ENCODE data around the gene YTHDF1. TPM values are rescaled to one million over a fixed set of nuclear protein-coding genes. Genes with fewer than 3 reads are reported as not detected.
A peak's percentile ranks its signal among the peaks of the same experiment; 100 is the strongest.

Gene YTHDF1
- total and polyA plus RNA-seq, 2 of the 4 experiments (the other 2 are of a cell fraction): 10.9 to 22.6 TPM

- Histone ChIP-seq H3K4ac (ENCODE audit: low read depth, low read length) (no peak overlapping the region), H3K18ac (ENCODE audit: low read depth, low read length) (no peak overlapping the region), H3K4me2 (ENCODE audit: low read depth, low read length) (no peak overlapping the region), H4K8ac (ENCODE audit: low read depth in 2 of 2, low read length in 2 of 2) (no peak overlapping the region), H3K56ac (ENCODE audit: extremely low read depth, insufficient read depth, low read length) (no peak overlapping the region), H3K36me3 (ENCODE audit: control insufficient read depth, insufficient read depth, low read length) (no peaks in the 10 kb centered on the region), H3K14ac (replicated peaks; ENCODE audit: low read depth, low read length) (no peak overlapping the region), H2BK15ac (ENCODE audit: low read depth, low read length) (no peak overlapping the region), H2BK120ac (ENCODE audit: low read depth, low read length) (no peak overlapping the region), H3K27ac (ENCODE audit: insufficient read depth, low read length) (no peak overlapping the region), H3K27me3 (ENCODE audit: control insufficient read depth, insufficient read depth, low read length) (peaks cover 83% of the 10 kb centered on the region), H3K23ac (ENCODE audit: low read depth, low read length) (no peak overlapping the region), H3K4me1 (ENCODE audit: control insufficient read depth, insufficient read depth, low read length) (no peaks in the 10 kb centered on the region; the same call in 1 of the 2 replicates), H2BK20ac (ENCODE audit: low read depth, low read length) (no peak overlapping the region), H3K79me1 (ENCODE audit: low read depth in 1 of 2, low read length in 2 of 2) (no peaks in the 10 kb centered on the region), H2AFZ (replicated peaks; ENCODE audit: low read length, poor library complexity) (no peak overlapping the region), H2AK9ac (replicated peaks; ENCODE audit: low read depth, low read length, poor library complexity) (peak overlapping the region; percentile 78), H3K9me1 (ENCODE audit: insufficient read depth, low read length) (no peaks in the 10 kb centered on the region), H3K4me3 (ENCODE audit: insufficient read depth, low read depth, low read length) (no peak overlapping the region), H3K9me3 (ENCODE audit: control insufficient read depth, insufficient read depth, low read length) (peaks cover 2% of the 10 kb centered on the region; the same call in 1 of the 2 replicates), H2BK5ac (ENCODE audit: low read depth, low read length, poor library complexity, severe bottlenecking) (no peak overlapping the region), H3K9ac (ENCODE audit: low read depth, low read length) (no peak overlapping the region), H2AK5ac (ENCODE audit: low read depth, low read length) (no peak overlapping the region), H4K91ac (ENCODE audit: insufficient read depth, low read depth, low read length) (no peak overlapping the region), H4K5ac (ENCODE audit: low read depth, low read length) (no peak overlapping the region), H4K20me1 (ENCODE audit: insufficient read depth, low read length) (no peaks in the 10 kb centered on the region; the same call in 1 of the 2 replicates)
- no TSS peak for BruUV-seq (replicated peaks)
- CTCF ChIA-PET: no interaction called here
- no peak for TF ChIP-seq CEBPB (IDR thresholded peaks at IDR 0.05; ENCODE audit: low read depth, low read length)
- no peak for TF ChIP-seq FOS (IDR thresholded peaks at IDR 0.05; ENCODE audit: low read depth, low read length)
- TF ChIP-seq RFX5 (IDR thresholded peaks at IDR 0.05; ENCODE audit: low read depth, low read length): no peak
- TF ChIP-seq, protein P1, sequence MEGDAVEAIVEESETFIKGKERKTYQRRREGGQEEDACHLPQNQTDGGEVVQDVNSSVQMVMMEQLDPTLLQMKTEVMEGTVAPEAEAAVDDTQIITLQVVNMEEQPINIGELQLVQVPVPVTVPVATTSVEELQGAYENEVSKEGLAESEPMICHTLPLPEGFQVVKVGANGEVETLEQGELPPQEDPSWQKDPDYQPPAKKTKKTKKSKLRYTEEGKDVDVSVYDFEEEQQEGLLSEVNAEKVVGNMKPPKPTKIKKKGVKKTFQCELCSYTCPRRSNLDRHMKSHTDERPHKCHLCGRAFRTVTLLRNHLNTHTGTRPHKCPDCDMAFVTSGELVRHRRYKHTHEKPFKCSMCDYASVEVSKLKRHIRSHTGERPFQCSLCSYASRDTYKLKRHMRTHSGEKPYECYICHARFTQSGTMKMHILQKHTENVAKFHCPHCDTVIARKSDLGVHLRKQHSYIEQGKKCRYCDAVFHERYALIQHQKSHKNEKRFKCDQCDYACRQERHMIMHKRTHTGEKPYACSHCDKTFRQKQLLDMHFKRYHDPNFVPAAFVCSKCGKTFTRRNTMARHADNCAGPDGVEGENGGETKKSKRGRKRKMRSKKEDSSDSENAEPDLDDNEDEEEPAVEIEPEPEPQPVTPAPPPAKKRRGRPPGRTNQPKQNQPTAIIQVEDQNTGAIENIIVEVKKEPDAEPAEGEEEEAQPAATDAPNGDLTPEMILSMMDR (conservative IDR thresholded peaks at IDR 0.05; ENCODE audit: low read depth, low read length): no peak
- no peak for TF ChIP-seq RAD21 (IDR thresholded peaks at IDR 0.05; ENCODE audit: low read length)
- TF ChIP-seq BHLHE40 (IDR thresholded peaks at IDR 0.05; ENCODE audit: low read depth, low read length): no peak
- POLR2A ChIA-PET (ENCODE audit: unreplicated experiment): no interaction called here
- intact Hi-C loops (cut with micrococcal nuclease) (no loop called here), dilution Hi-C loops (cut with HindIII; ENCODE audit: low sequenced_read_pairs, unreplicated experiment) (no loop called here), in situ Hi-C loops (cut with MboI; ENCODE audit: low sequenced_read_pairs) (no loop called here)
- DNase-seq (no peak), ATAC-seq (ENCODE audit: low read depth) (no peak)
- 25% methylated on average over 2 of the region's 15 CpGs; no CpG with 5 or more reads in 1 of the 2 experiments for WGBS, 2 experiments (ENCODE audit: extremely low coverage in 2 of 2, insufficient read length in 1 of 2)
Observed at GRCh38 chr20:63260521-63260920, 44.6 kb upstream of the YTHDF1 start.
